HUES64 (cell line): ENCODE results near the gene ZNF385D.
A peak's percentile ranks its signal among the peaks of the same experiment; 100 is the strongest.

Experiments
- H3K27ac ChIP-seq: 2 replicates; pipeline ENCODE4 v1.7.0; 2013; ENCODE audit warnings: low read depth, low read length, inconsistent platforms
- H3K27me3 ChIP-seq: 2 replicates; pipeline ENCODE4 v1.6.1; 2013; ENCODE audit warnings: mild to moderate bottlenecking, low read length; ENCODE audit not compliant: insufficient read depth
- H3K36me3 ChIP-seq: 2 replicates; pipeline ENCODE4 v1.6.1; 2013; ENCODE audit warnings: mild to moderate bottlenecking, low read length; ENCODE audit not compliant: insufficient read depth
- H3K4me1 ChIP-seq: 2 replicates; pipeline ENCODE4 v1.6.1; 2013; ENCODE audit warnings: mild to moderate bottlenecking, low read length, moderate library complexity; ENCODE audit not compliant: insufficient read depth
- H3K4me3 ChIP-seq: 2 replicates; pipeline ENCODE4 v1.5.1; 2013; ENCODE audit warnings: mild to moderate bottlenecking, low read length, moderate library complexity
- H3K9ac ChIP-seq: 2 replicates; pipeline ENCODE4 v1.6.1; 2013; ENCODE audit warnings: mild to moderate bottlenecking, low read depth, low read length
- H3K9me3 ChIP-seq: 2 replicates; pipeline ENCODE4 v1.6.1; 2013; ENCODE audit warnings: low read depth, low read length; ENCODE audit not compliant: insufficient read depth
- WGBS: fragments of 150-250, 120-280 bp; methylation state at CpG from one replicate; pipeline ENCODE4 v1.1.7; 2013; ENCODE audit warnings: missing lambda C conversion rate; 5-methylcytosine and 5-hydroxymethylcytosine counted together

The ZNF385D gene

DNA sequence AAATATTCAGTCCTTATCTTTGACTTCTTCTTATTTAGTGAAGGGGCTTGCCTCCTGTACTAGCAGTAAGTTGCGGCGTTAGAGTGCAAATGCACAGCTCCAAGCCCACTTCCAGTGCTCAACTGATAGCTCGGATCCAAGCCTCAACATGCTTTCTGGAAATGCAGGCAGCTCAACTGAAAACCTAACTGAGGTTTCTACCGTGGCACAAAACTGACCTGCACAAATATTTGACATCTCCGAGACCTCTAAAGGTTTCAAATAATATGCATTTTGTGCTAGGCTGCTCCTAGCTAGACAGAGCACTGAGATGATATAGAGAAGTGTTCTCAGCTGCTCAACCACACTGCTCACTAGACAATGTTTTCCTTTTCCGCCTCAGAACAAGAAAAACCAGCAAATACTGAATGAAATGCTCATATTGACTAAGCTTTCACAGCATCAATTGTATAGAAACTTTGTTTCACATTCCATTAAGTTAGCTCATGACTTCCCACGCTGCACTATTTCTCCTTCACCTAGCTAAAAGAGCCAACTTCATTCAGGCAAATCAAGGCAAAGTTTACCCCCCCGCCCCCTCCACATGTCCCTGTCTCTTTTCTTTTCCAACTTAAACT, 822 bp downstream of the ZNF385D start:
- peaks cover 15% of the 10 kb centered on the region; the same call in 1 of the 2 replicates for H3K4me1 ChIP-seq
- H3K27ac ChIP-seq: no peak overlapping the region
- peak overlapping the region; percentile 54 for H3K9ac ChIP-seq
- no peaks in the 10 kb centered on the region for H3K9me3 ChIP-seq
- peaks cover 18% of the 10 kb centered on the region for H3K27me3 ChIP-seq
- 56% methylated on average over 8 of the region's 8 CpGs for WGBS
- H3K36me3 ChIP-seq: no peaks in the 10 kb centered on the region
- peak overlapping the region; percentile 76 for H3K4me3 ChIP-seq

DNA sequence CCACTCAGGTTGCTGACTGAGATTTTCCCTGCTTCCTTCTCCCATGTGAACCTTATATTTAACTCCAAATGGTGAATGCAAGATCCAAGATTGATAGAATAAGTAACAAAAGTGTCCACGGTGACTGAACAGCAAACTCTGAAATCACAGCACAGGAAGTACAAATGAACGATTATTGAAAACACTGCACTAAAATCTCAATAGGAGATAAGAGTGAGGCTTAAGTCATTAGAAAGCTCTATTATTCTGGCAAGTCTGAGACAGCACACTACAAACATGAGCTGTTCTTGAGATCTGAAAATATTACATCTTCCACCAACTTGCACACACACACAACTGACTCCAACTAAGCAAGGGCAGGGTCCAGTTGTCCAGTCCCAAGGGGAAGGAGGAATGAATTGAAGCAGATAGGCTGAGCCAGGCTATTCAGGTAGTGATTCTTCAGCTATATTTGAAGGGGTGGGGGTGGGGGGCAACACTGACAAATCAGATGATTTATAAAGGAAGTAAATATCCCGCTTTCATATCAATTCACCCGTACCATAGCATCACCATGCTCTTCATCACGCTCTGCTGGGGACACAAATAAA, 2.9 kb downstream of the ZNF385D start:
- H3K4me1 ChIP-seq: peaks cover 18% of the 10 kb centered on the region; the same call in 1 of the 2 replicates
- peaks cover 18% of the 10 kb centered on the region for H3K27me3 ChIP-seq
- no peak overlapping the region for H3K4me3 ChIP-seq
- H3K9ac ChIP-seq: no peak overlapping the region
- H3K9me3 ChIP-seq: peaks cover 6% of the 10 kb centered on the region; the same call in 1 of the 2 replicates
- WGBS: 98% methylated on average over 5 of the region's 5 CpGs
- H3K36me3 ChIP-seq: no peaks in the 10 kb centered on the region
- H3K27ac ChIP-seq: no peak overlapping the region

DNA sequence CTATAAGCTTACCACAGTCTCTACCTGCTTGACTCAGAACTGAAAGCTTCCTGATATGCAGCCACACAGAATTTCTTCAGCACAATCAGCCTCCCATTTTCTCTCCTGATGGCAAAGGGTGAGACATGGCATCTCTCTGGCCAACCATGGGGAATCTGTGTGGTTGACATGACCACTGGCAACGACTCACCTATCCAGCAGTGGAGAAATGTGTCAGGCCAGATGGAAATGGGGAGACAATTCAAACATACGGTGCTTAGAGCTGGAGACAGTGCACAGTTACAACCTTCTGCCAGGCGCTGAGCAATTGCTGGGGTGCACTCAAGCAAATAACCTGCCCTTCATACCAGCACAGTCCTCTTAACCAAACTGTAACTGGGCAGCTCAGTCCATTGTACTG, 3.6 kb downstream of the ZNF385D start:
- peaks cover 18% of the 10 kb centered on the region; the same call in 1 of the 2 replicates for H3K4me1 ChIP-seq
- no peak overlapping the region for H3K9ac ChIP-seq
- peaks cover 18% of the 10 kb centered on the region for H3K27me3 ChIP-seq
- H3K4me3 ChIP-seq: no peak overlapping the region
- H3K9me3 ChIP-seq: peaks cover 6% of the 10 kb centered on the region; the same call in 1 of the 2 replicates
- no peaks in the 10 kb centered on the region for H3K36me3 ChIP-seq
- WGBS: 88% methylated on average over 3 of the region's 3 CpGs
- no peak overlapping the region for H3K27ac ChIP-seq

DNA sequence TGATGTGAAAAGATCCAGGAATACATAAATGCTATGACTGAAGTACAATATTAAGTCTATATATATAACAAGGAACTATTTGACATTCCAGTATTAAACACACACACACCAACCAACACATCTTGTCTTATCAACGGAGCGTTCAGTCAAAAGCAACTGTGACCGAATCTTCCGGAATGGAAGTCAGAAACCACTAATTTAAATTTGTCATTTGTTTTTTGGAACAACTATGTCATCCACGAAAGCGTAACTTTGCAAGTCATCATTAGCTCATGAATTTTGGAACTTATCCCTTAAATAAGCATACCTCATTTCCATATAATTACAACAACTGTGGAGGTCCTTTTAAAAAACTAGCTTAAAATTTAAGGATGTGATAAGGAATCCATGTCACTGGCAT, 5.0 kb downstream of the ZNF385D start:
- no peak overlapping the region for H3K27ac ChIP-seq
- peaks cover 6% of the 10 kb centered on the region; the same call in 1 of the 2 replicates for H3K9me3 ChIP-seq
- no peak overlapping the region for H3K9ac ChIP-seq
- H3K36me3 ChIP-seq: no peaks in the 10 kb centered on the region
- H3K4me1 ChIP-seq: peaks cover 18% of the 10 kb centered on the region; the same call in 1 of the 2 replicates
- whole genome bisulfite sequencing: 98% methylated on average over 6 of the region's 6 CpGs
- no peak overlapping the region for H3K4me3 ChIP-seq
- H3K27me3 ChIP-seq: peaks cover 18% of the 10 kb centered on the region

DNA sequence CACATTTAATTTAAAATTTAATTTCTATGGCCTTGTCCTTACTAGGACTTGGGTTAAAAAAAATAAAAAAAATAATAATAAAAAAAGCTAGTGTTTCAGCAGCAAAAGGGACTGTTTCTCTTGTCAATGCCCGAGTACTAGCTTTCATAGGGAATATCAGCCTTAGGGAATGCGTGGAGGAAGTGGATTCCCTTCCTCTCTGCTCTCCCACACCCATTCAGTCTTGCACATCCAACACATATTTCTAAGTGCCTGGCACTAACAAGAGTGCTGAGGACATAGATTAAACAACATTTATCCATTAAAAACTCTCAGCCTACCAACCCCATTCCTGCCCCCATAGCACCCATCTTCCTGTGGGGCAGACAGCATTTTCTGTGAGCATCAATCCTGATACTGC, 6.2 kb downstream of the ZNF385D start:
- no peaks in the 10 kb centered on the region for H3K36me3 ChIP-seq

DNA sequence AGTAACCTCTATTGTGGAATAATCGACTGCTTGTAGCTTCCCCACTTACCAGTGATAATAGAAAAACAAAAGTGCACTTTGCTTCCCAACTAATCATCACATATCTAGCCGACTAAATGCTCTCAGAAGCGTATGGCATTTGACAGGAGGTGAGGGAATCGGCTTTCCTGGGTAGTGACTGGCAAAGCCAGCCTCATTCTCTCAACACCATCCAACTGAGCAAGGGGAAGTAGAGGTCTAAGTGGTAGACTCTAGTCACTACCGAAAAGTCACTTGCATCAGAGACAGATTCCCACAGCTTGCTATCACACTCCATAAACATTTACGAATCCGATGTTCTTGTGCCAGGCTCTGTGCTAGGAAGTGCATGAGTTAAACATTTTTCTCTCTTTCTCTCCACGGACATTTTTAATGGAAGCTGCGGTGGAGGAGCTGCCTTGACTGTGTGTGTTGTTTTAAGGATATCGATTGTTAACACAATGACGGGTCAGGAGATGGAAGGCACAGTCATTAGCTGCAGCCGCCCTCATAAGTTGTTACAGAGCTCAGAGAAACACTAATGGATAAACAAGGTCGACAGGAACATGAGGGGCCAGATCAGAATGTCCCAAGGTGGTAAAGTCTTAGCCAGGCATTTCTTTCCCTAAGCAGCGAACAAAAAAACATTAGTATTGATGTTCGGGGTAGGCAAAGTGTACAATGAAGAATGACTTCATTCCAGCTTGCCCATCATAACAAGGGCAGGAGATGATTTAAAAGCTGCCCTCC, 11.9 kb downstream of the ZNF385D start:
- Histone ChIP-seq H3K27ac (no peak overlapping the region), H3K36me3 (no peaks in the 10 kb centered on the region), H3K4me3 (no peak overlapping the region), H3K27me3 (no peaks in the 10 kb centered on the region), H3K4me1 (peaks cover 6% of the 10 kb centered on the region; the same call in 1 of the 2 replicates), H3K9me3 (peaks cover 6% of the 10 kb centered on the region; the same call in 1 of the 2 replicates), H3K9ac (no peak overlapping the region)
- 94% methylated on average over 15 of the region's 15 CpGs for WGBS

More for the DNA sequence above, 6.2 kb downstream of the ZNF385D start:
- Histone ChIP-seq H3K4me3 (no peak overlapping the region), H3K9me3 (peaks cover 6% of the 10 kb centered on the region; the same call in 1 of the 2 replicates), H3K4me1 (peaks cover 10% of the 10 kb centered on the region; the same call in 1 of the 2 replicates), H3K27ac (no peak overlapping the region), H3K9ac (no peak overlapping the region), H3K27me3 (peaks cover 10% of the 10 kb centered on the region; the same call in 1 of the 2 replicates)
- 100% methylated on average over 2 of the region's 2 CpGs for WGBS

DNA sequence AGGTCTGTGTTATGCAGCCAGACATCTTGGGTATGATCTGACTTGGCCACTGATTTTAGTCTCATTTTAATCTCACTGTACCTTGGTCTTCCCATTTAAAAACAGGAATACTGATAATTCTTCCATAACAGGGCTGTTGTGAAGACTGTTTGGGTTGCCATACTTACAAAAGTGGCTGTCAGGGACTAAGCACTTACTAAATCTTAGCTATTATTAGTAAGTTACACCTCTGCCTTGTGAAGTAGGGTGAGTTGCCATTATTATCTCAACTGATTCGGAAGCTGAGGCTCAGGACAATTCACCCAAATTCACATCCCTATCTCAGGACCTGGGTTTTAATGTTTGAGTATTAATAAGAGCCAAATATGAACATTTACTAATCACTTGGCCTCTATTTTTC, 12.7 kb downstream of the ZNF385D start:
- Histone ChIP-seq H3K27me3 (no peaks in the 10 kb centered on the region), H3K9me3 (0 out of 2 replicates have a peak, but pooled peaks cover 1% of the 10 kb centered on the region), H3K27ac (no peak overlapping the region), H3K9ac (no peak overlapping the region), H3K4me3 (no peak overlapping the region), H3K36me3 (no peaks in the 10 kb centered on the region), H3K4me1 (peaks cover 6% of the 10 kb centered on the region; the same call in 1 of the 2 replicates)
- no CpG with 5 or more reads among the region's 1 CpG for WGBS

DNA sequence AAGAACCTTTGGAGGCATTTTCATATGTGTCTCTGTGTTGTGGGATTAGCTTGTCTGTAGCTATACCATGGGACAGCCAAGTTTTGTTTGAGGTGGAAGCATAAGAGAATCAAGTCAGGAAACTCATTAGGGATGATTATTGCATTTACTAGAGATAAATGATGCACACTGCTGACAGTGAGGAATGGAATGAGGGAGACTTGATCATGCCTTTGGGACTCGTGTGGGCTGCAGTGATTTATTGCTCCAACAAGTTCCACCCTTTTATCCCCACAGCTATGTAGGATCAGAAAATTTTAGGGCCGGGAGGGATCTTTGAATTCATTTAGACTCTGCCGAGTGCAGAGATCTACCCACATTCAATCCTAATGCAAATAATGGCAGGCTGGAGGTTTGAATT, 16.3 kb downstream of the ZNF385D start:
- H3K4me3 ChIP-seq: no peak overlapping the region
- no peak overlapping the region for H3K27ac ChIP-seq
- H3K27me3 ChIP-seq: no peaks in the 10 kb centered on the region
- no peaks in the 10 kb centered on the region for H3K9me3 ChIP-seq
- no peaks in the 10 kb centered on the region for H3K36me3 ChIP-seq
- peaks cover 6% of the 10 kb centered on the region; the same call in 1 of the 2 replicates for H3K4me1 ChIP-seq
- WGBS: 95% methylated on average over 2 of the region's 3 CpGs
- no peak overlapping the region for H3K9ac ChIP-seq

DNA sequence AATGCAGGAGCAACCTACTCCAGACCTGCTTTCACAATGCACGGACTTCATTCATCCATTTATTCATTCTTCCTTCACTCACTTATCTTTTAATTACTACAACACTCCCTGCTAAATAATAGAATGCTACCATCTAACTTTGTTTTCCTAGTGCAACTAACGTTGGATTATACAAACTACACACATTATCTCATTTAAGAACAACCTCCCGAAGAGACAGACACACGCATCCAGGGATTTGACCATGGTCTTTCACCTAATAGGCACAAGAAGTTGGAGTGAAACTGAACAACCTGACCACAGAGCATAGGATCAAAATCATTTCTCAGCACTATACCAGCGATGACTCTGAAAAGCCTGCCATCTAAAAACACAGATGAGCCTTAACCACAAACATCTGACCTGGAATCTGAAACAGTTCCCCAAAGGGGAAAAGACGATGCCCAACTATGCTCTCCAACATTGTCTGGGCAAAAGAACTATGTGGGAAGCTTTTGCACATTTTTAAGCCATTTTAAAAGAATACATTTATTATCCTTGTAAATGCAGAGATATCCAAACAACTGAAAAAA, 21.0 kb downstream of the ZNF385D start:
- 79% methylated on average over 6 of the region's 6 CpGs for WGBS
- Histone ChIP-seq H3K9ac (no peak overlapping the region), H3K27ac (no peak overlapping the region), H3K36me3 (no peaks in the 10 kb centered on the region), H3K4me3 (no peak overlapping the region), H3K9me3 (no peaks in the 10 kb centered on the region), H3K27me3 (no peaks in the 10 kb centered on the region), H3K4me1 (no peaks in the 10 kb centered on the region)

DNA sequence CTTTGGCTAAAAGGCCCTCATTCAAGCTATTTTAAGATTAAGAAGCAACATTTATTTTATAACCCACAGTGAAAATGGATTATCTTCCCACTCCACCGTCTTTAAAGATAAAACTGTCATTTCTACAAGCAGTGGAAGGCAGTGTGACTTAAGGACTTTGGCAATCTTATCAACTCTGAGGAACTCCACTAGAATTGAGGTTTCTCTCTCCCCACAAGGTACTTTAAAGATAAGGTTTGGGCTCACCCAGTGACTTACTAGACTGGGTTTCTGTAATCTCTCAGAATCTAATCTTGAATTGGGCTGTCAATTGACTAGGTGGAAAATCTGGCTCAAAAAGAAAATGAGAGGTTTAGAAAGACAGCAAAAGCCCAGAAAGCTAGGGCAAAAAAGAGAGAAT, 21.7 kb downstream of the ZNF385D start:
- H3K4me1 ChIP-seq: no peaks in the 10 kb centered on the region
- no peaks in the 10 kb centered on the region for H3K27me3 ChIP-seq
- WGBS: 83% methylated on average over 1 of the region's 1 CpG
- H3K27ac ChIP-seq: no peak overlapping the region
- H3K9me3 ChIP-seq: no peaks in the 10 kb centered on the region
- H3K36me3 ChIP-seq: no peaks in the 10 kb centered on the region
- no peak overlapping the region for H3K9ac ChIP-seq
- H3K4me3 ChIP-seq: no peak overlapping the region

DNA sequence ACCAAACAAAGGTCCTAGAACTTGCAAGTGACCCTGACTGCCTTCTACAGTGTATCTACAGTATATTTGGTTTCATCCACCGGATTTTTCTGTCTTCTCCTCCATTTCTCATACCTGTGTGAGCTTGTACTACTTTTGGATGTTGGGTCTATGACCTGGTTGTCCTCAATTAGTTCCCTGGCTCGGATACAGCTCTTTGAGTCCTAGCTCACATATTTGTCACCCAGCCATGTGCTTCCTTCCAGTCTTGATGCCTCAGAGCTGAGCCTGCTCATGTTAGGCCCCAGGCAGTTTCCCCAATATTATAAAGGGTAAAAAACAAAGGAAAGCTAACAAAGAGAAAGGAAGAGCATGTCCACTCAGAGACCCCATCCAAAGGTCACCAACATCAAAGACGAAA, 28.2 kb downstream of the ZNF385D start:
- Histone ChIP-seq H3K9ac (no peak overlapping the region), H3K4me3 (no peak overlapping the region), H3K27ac (no peak overlapping the region), H3K4me1 (peaks cover 14% of the 10 kb centered on the region), H3K9me3 (no peaks in the 10 kb centered on the region), H3K27me3 (no peaks in the 10 kb centered on the region), H3K36me3 (no peaks in the 10 kb centered on the region)
- 94% methylated on average over 3 of the region's 3 CpGs for WGBS
